22Rv1 (cell line): ENCODE measurements around the gene GALNT17.

Experiments used
- CTCF ChIP-seq: fragments of 450-650 bp; IDR thresholded peaks from 2 replicates; pipeline ENCODE4 v1.5.1; 2017; ENCODE audit warnings: mild to moderate bottlenecking
- ZFX ChIP-seq: fragments of 450-650 bp; IDR thresholded peaks from 2 replicates; pipeline ENCODE4 v1.6.1; 2017; ENCODE audit warnings: antibody characterized with exemption, borderline replicate concordance

- TF ChIP-seq CTCF: no peak
- no peak for TF ChIP-seq ZFX
These were observed 394.2 kb downstream of the GALNT17 start for GRCh38 chr7:71526106-71526505.
